Stimulated activated CD4-positive, alpha-beta T cell treated with anti-CD3 and anti-CD28 coated beads, Interleukin-12 subunit alpha, Interleukin-12 subunit beta, amount 100 ng/mL, for 24 hours (primary cell): ENCODE data around the gene AHCY.
A peak's percentile ranks its signal among the peaks of the same experiment; 100 is the strongest.

Source experiments
- DNase-seq, 2 experiments: peaks; one replicate each; pipeline ENCODE4 v3.0.0-alpha.2; 2020; ENCODE audit warnings: low read depth in 2 of 2

AHCY gene

GRCh38 chr20:34324541-34324940, 21.4 kb upstream of the AHCY start:
- DNase-seq: no peak

GRCh38 chr20:34322267-34323105, 19.3 kb upstream of the AHCY start:
- DNase-seq: no peak

GRCh38 chr20:34320861-34321260, 17.7 kb upstream of the AHCY start:
- DNase-seq: no peak

DNA sequence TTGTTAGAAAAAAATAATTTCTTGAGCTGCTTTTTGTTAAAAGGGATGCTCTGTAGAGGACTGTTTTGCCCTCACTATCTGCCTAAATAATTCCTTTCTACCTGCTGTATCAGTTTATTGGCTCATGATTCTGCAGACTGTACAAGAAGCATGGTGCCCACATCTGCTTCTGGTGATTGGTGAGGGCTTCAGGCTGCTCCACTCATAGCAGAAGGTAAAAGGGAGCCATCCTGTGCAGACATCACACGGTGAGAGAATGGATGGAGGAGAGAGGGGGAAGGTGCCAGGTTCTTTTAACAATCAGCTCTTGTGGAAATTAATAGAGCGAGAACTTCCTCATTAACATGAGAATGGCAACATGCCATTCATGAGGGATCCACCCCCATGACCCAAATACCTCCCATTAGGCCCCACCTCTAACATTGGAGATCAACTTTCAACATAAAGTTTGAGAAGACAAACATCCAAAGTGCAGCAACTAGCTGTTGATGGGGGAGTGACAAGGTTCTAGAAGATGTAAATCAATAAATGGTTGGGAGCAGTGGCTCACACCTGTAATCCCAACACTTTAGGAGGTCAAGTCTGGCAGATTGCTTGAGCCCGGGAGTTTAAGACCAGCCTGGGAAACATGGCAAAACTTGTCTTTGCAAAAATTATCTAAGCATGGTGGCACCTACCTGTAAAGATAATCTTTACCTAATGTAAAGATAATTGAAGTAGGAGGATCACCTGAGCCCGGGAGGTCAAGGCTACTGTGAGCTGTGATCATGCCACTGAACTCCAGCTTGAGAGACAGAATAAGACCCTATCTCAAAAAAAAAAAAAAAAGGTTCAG, 15.7 kb upstream of the AHCY start:
- DNase-seq: no peak

DNA sequence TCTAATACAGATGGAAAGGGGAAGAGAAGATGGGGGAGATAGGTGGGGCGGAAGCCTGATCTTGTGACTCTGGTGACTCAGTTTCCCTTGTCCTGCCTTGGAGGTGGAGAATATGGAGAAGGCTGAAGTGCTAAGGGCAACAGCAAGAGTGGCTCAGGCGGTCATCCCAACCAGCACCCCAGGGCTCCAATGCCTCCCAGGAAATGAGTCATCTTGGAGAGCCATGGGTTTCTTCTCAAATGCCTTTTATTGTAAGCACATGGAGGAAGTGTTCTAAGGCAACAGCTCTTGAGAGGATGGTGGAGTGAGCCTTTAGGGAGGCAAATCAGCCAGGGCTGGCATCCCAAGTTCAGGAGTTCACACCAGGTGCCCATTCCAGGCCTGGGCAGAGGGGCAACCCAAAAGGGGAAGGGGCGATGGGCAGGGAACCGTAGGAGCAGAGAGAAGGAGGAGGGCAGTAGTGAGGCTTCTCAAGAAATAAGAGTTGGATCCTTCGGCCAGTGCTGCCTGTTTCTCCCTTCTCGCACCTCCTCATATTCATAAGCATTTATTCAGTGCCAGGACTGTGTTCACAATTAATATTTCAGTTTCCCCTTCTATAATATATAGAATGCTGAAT, 13.2 kb upstream of the AHCY start:
- DNase-seq: no peak

GRCh38 chr20:34315236-34315635, 12.1 kb upstream of the AHCY start:
- DNase-seq: no peak

- peak; percentile 79 to 86 for DNase-seq
Measured at GRCh38 chr20:34312544-34313217, 9.5 kb upstream of the AHCY start.

GRCh38 chr20:34312024-34312460, 8.9 kb upstream of the AHCY start:
- DNase-seq: no peak

GRCh38 chr20:34311118-34312023, 8.2 kb upstream of the AHCY start:
- DNase-seq: no peak

GRCh38 chr20:34310481-34311117, 7.4 kb upstream of the AHCY start:
- no peak for DNase-seq

- DNase-seq: no peak
Measured at GRCh38 chr20:34309691-34310090, 6.5 kb upstream of the AHCY start.

- DNase-seq: no peak
Measured at GRCh38 chr20:34305333-34306230, 2.4 kb upstream of the AHCY start.

- no peak for DNase-seq
Measured at GRCh38 chr20:34302312-34302722, 838 bp downstream of the AHCY start.

DNA sequence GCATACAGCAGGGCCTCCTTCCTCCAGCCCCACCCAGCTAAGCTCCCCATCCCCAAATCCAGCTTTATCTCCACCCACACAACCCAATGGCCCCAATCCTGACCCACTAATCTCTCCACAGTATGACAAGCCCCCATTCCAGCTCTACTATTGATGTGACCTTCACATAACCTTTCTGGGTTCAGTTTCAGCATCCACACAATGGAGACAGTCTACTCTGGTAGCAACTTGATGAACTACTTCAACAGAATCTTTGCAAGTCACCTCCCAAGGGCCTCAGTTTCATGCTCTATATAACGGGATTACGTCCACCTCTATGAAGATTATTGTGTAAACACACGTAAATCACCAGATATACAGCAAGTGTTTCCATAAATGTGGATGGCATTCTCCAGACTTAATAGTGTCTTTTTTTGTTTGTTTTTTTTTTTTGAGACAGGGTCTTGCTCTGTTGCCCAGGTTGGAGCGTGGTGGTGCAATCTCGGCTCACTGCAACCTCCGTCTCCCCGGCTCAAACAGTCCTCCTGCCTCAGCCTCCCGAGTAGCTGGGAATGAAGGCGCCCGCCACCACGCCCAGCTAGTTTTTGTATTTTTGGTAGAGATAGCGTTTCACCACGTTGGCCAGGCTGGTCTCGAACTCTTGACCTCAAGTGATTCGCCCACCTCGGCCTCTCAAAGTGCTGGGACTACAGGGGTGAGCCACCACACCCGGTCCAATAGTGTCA, 1.4 kb downstream of the AHCY start:
- no peak for DNase-seq

GRCh38 chr20:34300809-34301586, 2.2 kb downstream of the AHCY start:
- DNase-seq: no peak

DNA sequence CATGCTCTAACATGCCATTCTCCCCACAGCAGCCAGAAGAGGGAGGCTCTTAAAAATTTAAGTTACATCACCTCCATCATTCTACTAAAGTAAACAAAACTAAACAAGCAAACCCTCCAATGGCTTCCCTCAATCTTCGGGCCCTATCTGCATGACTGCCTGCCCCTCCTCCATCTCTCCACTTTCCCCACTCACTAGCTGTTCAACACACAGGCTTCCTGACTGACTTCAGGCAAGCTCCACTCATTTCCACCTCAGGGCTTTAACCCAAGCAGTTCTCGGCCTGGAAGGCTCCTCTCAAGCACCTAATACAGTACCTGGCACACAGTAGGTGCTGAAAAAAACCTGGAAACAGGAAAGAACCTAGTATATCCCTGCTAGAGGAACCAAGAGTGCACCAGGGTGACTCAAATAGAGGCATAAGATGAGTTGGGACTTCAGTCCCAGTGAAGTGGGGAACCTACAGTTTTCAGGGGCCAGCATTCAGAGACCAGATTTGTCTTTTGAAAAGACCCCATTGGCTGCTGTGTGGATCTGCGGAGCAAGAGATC, 2.8 kb downstream of the AHCY start:
- no peak for DNase-seq

GRCh38 chr20:34299556-34300255, 3.4 kb downstream of the AHCY start:
- DNase-seq: no peak
